Psoas muscle (tissue), 8 donors: ENCODE data around the gene KCNJ5. TPM values are rescaled to one million over a fixed set of nuclear protein-coding genes. Genes with fewer than 3 reads are reported as not detected.
A peak's percentile ranks its signal among the peaks of the same experiment; 100 is the strongest.

ENCODE experiments used
- ATAC-seq, 4 donors: fragments of 200-7000 bp; cut with Tn5 transposase; one replicate each; pipeline ENCODE4 v1.9.1; 2020; ENCODE audit warnings: moderate library complexity in 3 of 4, mild to moderate bottlenecking in 2 of 4
- DNase-seq, 2 donors: peaks; one replicate each; pipeline ENCODE4 v3.0.0-alpha.2; 2020
- H3K27ac ChIP-seq: fragments of 200-600 bp; one replicate; pipeline ENCODE4 v1.8.0; 2022
- H3K27me3 ChIP-seq, 3 donors: fragments of 200-600 bp in 1 of 3; one replicate each; pipeline versions ENCODE4 v1.6.1 to v1.8.0; 2013 to 2022; ENCODE audit warnings: low read length in 2 of 3, mild to moderate bottlenecking in 2 of 3, moderate library complexity in 1 of 3; ENCODE audit not compliant: insufficient read depth in 3 of 3
- H3K36me3 ChIP-seq, 2 donors: fragments of 200-600 bp in 1 of 2; one replicate each; pipeline versions ENCODE4 v1.6.1 to v1.8.0; 2013 to 2022; ENCODE audit warnings: low read depth in 1 of 2, mild to moderate bottlenecking in 1 of 2, moderate library complexity in 1 of 2; ENCODE audit not compliant: insufficient read depth in 1 of 2
- H3K4me1 ChIP-seq: fragments of 200-600 bp; one replicate; pipeline ENCODE4 v1.8.0; 2022
- H3K4me3 ChIP-seq: fragments of 200-600 bp; one replicate; pipeline ENCODE4 v1.8.0; 2022; ENCODE audit warnings: mild to moderate bottlenecking
- H3K9me3 ChIP-seq: fragments of 200-600 bp; one replicate; pipeline ENCODE4 v1.8.0; 2022
- WGBS, 3 donors: extraction: QIAGEN DNeasy Blood & Tissue Kit; methylation state at CpG; one replicate each; pipeline versions ENCODE4 v1.1.6 to v1.1.7; 2013; 5-methylcytosine and 5-hydroxymethylcytosine counted together
- intact Hi-C, 2 donors: fragments of 100-400 bp; cut with DNase I; formaldehyde crosslinking; loops; one replicate each; pipeline versions ENCODE4 v1.11.0 to v1.14.2; 2022
- long read RNA-seq, 2 donors: library from polyadenylated mRNA; unstranded; transcript quantifications; one replicate each; pipeline ENCODE4 v2.0.0, GENCODE V29; 2021
- polyA plus RNA-seq, 3 donors: library from polyadenylated mRNA; stranded (reverse); fragments of 200-250 nt; gene quantifications; one replicate each; pipeline ENCODE4 v1.2.3, GENCODE V29; 2013
- total RNA-seq, 4 donors: library from RNA; stranded (reverse); fragmentation: NEBNext Ultra II Directional in 2 of 4; extraction: Animal tissue kit (Norgen Biotek cat#: 25700) in 2 of 4; gene quantifications; one replicate each; pipeline versions ENCODE4 v1.2.1 to v1.2.4, GENCODE V29; 2021 to 2023
- TF ChIP-seq, protein P1 (sequence below): fragments of 200-600 bp; IDR thresholded peaks from one replicate; pipeline ENCODE4 v1.8.0; 2022; ENCODE audit warnings: antibody characterized with exemption
- donor health status: healthy with polysubstance abuse.
- donor health status: DM: no; HTN: no; CAD: no; lungs with moderate emphysema.
- donor health status: Bipolar disorder and iron deficiency.
- donor health status: healthy.
- donor health status: DM: yes; HTN: yes; CAD: no.
- donor health status: DM: no; HTN: no; CAD: no.
- donor health status: DM: no; HTN: no; CAD: no.
- donor health status: DM: yes; HTN: yes; CAD: no.

Gene KCNJ5
- under 1 TPM; 0.24 to 0.46 (median 0.43) TPM for total RNA-seq
- polyA plus RNA-seq, result under 1 TPM; 0.01 to 0.06 (median 0.01) TPM
- long read RNA-seq, donor 1, result 0 reads
- long read RNA-seq, donor 2, result 0 reads

DNA sequence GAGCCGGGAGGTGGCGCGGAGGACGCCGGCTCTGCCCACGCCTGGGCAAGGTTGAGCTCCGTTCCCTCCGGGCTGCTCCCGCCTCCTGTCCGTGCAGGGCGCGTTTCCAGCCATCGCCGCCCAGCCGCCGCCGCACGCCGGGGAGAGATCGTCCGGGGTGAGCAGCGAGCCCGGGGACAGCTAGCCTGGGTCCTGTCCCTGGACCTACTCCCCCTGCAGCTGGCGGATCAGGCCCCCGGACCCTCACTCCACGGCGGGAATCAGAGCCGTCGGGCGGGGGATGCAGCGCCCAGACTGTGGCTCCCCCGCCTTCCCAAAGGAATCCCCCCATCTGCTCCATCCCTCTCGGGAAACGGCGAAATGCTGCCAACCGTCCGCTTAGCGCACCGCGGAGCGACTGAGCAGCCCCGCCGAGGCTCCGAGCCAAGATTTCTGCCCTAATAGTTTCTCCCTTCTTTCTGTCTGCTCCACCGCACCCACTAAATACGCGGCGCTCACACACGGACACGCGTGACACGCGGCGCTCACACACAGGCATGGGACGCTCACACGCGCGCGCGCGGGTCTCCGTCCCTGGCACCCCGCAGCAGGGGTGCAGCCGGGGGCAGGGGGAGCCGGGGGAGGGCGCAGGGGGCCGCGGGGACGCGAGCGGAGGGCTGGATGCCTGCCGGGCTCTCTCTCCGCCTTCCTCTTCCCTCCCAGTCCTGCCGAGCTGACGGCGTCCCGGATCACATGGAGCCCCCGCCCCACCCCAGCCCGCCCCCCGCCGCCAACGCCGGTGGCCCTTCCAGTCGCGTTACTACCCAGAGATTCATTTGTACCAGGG is at the start of gene KCNJ5:
KCNJ5 (plus strand) TSS at position 814 of the 826 bp plus-strand sequence. CDS start 19,918 bp downstream, outside the sequence.
- H3K4me1 ChIP-seq, result peaks cover 6% of the 10 kb centered on the region

DNA sequence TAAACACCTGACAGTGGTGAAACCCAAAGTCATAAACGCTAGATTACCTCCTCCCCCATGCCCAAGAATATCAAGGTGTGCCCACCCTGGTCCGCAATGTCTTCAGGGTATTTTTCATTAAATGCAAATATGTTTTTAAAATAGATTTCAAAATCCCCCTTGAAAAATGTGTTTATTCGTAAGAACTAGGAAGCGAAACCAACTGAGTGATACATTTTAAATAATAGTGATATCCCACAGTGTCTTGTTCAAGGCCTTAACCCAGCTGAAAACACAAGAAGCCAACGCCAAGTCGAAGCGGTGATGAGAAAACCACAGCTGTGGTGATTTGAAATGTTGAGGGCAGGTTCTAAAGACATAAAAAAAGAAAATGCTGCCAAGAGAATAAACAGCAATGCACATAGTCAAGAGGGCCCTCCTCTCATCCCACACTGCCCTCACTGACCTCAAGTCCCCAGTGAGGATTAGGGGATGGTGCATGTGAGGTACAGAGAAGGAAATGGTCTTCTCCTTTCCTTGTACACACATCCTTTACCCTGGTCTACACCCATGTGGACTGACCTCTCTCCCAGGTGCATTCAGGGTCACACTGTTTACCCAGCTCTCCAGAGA is 49.6 kb upstream of the KCNJ5 start:
- Histone ChIP-seq H3K36me3 (no peaks in the 10 kb centered on the region), H3K27me3 (peaks cover 0 to 5% (median 2%) of the 10 kb centered on the region in 3 donors), H3K4me1 (no peaks in the 10 kb centered on the region), H3K27ac (no peak overlapping the region), H3K9me3 (no peaks in the 10 kb centered on the region), H3K4me3 (no peak overlapping the region)
- no peak for DNase-seq
- TF ChIP-seq, protein P1, sequence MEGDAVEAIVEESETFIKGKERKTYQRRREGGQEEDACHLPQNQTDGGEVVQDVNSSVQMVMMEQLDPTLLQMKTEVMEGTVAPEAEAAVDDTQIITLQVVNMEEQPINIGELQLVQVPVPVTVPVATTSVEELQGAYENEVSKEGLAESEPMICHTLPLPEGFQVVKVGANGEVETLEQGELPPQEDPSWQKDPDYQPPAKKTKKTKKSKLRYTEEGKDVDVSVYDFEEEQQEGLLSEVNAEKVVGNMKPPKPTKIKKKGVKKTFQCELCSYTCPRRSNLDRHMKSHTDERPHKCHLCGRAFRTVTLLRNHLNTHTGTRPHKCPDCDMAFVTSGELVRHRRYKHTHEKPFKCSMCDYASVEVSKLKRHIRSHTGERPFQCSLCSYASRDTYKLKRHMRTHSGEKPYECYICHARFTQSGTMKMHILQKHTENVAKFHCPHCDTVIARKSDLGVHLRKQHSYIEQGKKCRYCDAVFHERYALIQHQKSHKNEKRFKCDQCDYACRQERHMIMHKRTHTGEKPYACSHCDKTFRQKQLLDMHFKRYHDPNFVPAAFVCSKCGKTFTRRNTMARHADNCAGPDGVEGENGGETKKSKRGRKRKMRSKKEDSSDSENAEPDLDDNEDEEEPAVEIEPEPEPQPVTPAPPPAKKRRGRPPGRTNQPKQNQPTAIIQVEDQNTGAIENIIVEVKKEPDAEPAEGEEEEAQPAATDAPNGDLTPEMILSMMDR, result no peak
- WGBS, 3 donors, result 77 to 80% (median 79%) methylated on average over 7 of the region's 7 CpGs
- intact Hi-C loops, result no loop called here
- ATAC-seq, result no peak

More for the DNA sequence above, at the start of gene KCNJ5:
- ATAC-seq, result peak; percentile 24 to 60 (median 40)
- WGBS, 3 donors, result 1% methylated on average over 66 to 85 of the region's 85 CpGs
- Histone ChIP-seq H3K27ac (no peak within 1 kb of the TSS), H3K4me3 (peak within 1 kb of the TSS; percentile 59), H3K36me3 (no peaks in the 10 kb centered on the region), H3K9me3 (no peaks in the 10 kb centered on the region), H3K27me3 (peaks cover 0 to 49% (median 9%) of the 10 kb centered on the region in 3 donors)
- DNase-seq, result peak; percentile 49 to 60
- TF ChIP-seq, protein P1, result no peak
- intact Hi-C loops, result no loop called here

DNA sequence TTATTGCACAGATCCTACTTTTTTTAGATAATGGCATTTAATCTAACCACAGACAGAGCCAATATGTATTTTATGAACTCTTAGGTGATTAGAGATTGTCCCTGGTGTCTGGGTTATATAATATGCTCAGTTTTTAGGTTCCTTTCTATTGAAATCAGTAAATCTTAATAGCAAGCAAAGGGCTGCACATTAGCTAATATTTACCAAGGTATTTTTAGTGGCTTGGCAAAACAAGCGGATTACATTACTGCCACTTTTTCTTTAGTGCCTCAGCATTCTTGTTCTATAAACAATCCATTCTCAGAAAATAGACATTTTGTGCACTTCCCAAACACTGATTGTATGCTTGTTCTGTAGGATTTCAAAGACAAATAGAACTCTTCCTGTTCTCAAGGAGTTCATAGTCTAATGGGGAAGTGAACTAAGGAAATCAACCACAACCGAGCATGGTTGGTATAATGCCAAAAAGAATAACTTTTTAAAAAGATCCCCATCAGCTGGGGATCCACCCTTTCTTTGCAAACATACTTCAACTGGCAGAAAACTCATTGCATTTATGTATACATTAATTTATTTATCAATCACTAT is 47.9 kb upstream of the KCNJ5 start:
- Histone ChIP-seq H3K4me1 (no peaks in the 10 kb centered on the region), H3K27ac (no peak overlapping the region), H3K27me3 (peaks cover 0 to 5% (median 2%) of the 10 kb centered on the region in 3 donors), H3K4me3 (no peak overlapping the region), H3K36me3 (no peaks in the 10 kb centered on the region), H3K9me3 (no peaks in the 10 kb centered on the region)
- ATAC-seq, result no peak
- intact Hi-C loops, result no loop called here
- TF ChIP-seq, protein P1, result no peak
- WGBS, 3 donors, result 59 to 74% (median 61%) methylated on average over 2 of the region's 2 CpGs
- no peak for DNase-seq

DNA sequence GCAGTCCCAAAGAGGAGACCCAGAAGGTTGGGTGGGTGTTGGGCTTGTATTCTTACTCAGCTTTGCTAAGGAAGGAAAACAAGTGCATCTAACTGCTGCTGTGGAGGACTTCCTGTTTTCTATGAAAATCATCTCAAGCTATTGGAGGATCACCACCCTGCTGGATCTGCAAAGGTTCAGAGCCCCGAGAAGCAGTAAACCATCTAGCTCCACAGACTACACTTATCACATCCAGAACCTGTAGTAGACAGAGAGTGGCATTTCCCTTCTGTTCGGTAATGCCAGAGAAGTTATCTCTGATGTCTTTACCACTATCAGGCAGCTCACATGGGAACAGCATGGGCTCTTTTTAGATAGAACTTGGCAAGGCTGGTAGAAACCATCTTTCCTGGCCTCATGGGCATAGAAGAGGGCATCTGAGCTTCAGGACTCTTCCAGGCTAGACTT is 45.8 kb upstream of the KCNJ5 start:
- no peaks in the 10 kb centered on the region for H3K36me3 ChIP-seq
- ATAC-seq (no peak), DNase-seq (no peak)
- no peak overlapping the region for H3K4me3 ChIP-seq
- no peak overlapping the region for H3K27ac ChIP-seq
- H3K27me3 ChIP-seq, result peaks cover 0 to 5% (median 2%) of the 10 kb centered on the region in 3 donors
- no peaks in the 10 kb centered on the region for H3K4me1 ChIP-seq
- H3K9me3 ChIP-seq, result no peaks in the 10 kb centered on the region
- 77 to 86% (median 84%) methylated on average over 2 of the region's 2 CpGs for WGBS, 3 donors
- TF ChIP-seq, protein P1, result no peak
- intact Hi-C loops, result no loop called here
